CD14-positive monocyte (primary cell): Measurements from ENCODE around the gene SLC15A5. TPM values are rescaled to one million over a fixed set of nuclear protein-coding genes. Genes with fewer than 3 reads are reported as not detected.

Experiments used
- DNase-seq, 3 donors: peaks; one replicate each; pipeline ENCODE4 v3.0.0-alpha.2; 2011 to 2022
- H2AFZ ChIP-seq: 2 replicates; pipeline ENCODE4 v1.6.0; 2012; ENCODE audit warnings: mild to moderate bottlenecking, low read depth, low read length, inconsistent platforms; ENCODE audit not compliant: insufficient read depth, poor library complexity, severe bottlenecking
- H3K27ac ChIP-seq, 2 donors: 1 replicate in 1 of 2; 2 replicates in 1 of 2; pipeline ENCODE4 v1.5.1; 2012 to 2013; ENCODE audit warnings: low read length in 2 of 2, control low read depth in 1 of 2, inconsistent platforms in 1 of 2, low read depth in 1 of 2, mild to moderate bottlenecking in 1 of 2
- H3K27me3 ChIP-seq, 2 donors: one replicate each; pipeline versions ENCODE4 v1.6.0 to v1.6.1; 2011 to 2013; ENCODE audit warnings: low read length in 2 of 2; ENCODE audit not compliant: control insufficient read depth in 2 of 2, insufficient read depth in 2 of 2
- H3K36me3 ChIP-seq, 2 donors: replicated peaks in 1 of 2; 1 replicate in 1 of 2; 2 replicates in 1 of 2; pipeline versions ENCODE4 v1.5.1 to v1.6.1; 2012 to 2013; ENCODE audit warnings: low read length in 2 of 2, control low read depth in 1 of 2, inconsistent platforms in 1 of 2, mild to moderate bottlenecking in 1 of 2; ENCODE audit not compliant: insufficient read depth in 2 of 2, control insufficient read depth in 1 of 2
- H3K4me1 ChIP-seq, 2 donors: 1 replicate in 1 of 2; 2 replicates in 1 of 2; pipeline versions ENCODE4 v1.5.1 to v1.6.1; 2012 to 2013; ENCODE audit warnings: low read length in 2 of 2, control low read depth in 1 of 2, inconsistent platforms in 1 of 2, mild to moderate bottlenecking in 1 of 2, moderate library complexity in 1 of 2; ENCODE audit not compliant: insufficient read depth in 2 of 2, control insufficient read depth in 1 of 2
- H3K4me2 ChIP-seq: replicated peaks from 2 replicates; pipeline ENCODE3; 2012; ENCODE audit warnings: low read length, moderate library complexity, mild to moderate bottlenecking; ENCODE audit not compliant: poor library complexity, severe bottlenecking; ENCODE audit errors: extremely low read depth
- H3K4me3 ChIP-seq, 3 experiments: fragments of 200-600 bp in 1 of 3; sonication (generic) in 1 of 3; replicated peaks in 1 of 3; 1 replicate in 2 of 3; 2 replicates in 1 of 3; pipeline ENCODE4 v1.5.1; 2011 to 2013; ENCODE audit warnings: low read length in 3 of 3, mild to moderate bottlenecking in 3 of 3, control low read depth in 2 of 3, low read depth in 2 of 3, inconsistent platforms in 1 of 3, moderate library complexity in 1 of 3
- H3K79me2 ChIP-seq: 2 replicates; pipeline ENCODE4 v1.6.0; 2012; ENCODE audit warnings: mild to moderate bottlenecking, control low read depth, inconsistent platforms, low read length, moderate library complexity; ENCODE audit not compliant: insufficient read depth
- H3K9ac ChIP-seq: 2 replicates; pipeline ENCODE4 v1.6.0; 2017; ENCODE audit warnings: low read length, mild to moderate bottlenecking; ENCODE audit not compliant: insufficient read depth, poor library complexity, severe bottlenecking
- H3K9me3 ChIP-seq, 2 donors: replicated peaks in 1 of 2; 1 replicate in 1 of 2; 2 replicates in 1 of 2; pipeline versions ENCODE4 v1.5.1 to v1.6.1; 2012 to 2013; ENCODE audit warnings: low read length in 2 of 2, control low read depth in 1 of 2; ENCODE audit not compliant: control insufficient read depth in 1 of 2, insufficient read depth in 1 of 2
- H4K20me1 ChIP-seq: 2 replicates; pipeline ENCODE4 v1.6.0; 2012; ENCODE audit warnings: mild to moderate bottlenecking, low read length, control low read depth, moderate library complexity; ENCODE audit not compliant: insufficient read depth
- H3K27ac Mint-ChIP-seq, 7 donors: one replicate each; pipeline ENCODE4 v1.8.0; 2020; ENCODE audit warnings: mild to moderate bottlenecking in 7 of 7, mixed read lengths in 7 of 7, moderate library complexity in 6 of 7, inconsistent platforms in 2 of 7
- H3K27me3 Mint-ChIP-seq, 3 donors: one replicate each; pipeline ENCODE4 v1.8.0; 2021 to 2022; ENCODE audit warnings: low read depth in 3 of 3, mild to moderate bottlenecking in 3 of 3, mixed read lengths in 3 of 3, moderate library complexity in 3 of 3, inconsistent platforms in 1 of 3
- H3K36me3 Mint-ChIP-seq, 2 donors: one replicate each; pipeline ENCODE4 v1.8.0; 2020; ENCODE audit warnings: mixed read lengths in 2 of 2, inconsistent platforms in 1 of 2, mild to moderate bottlenecking in 1 of 2
- H3K4me1 Mint-ChIP-seq: one replicate; pipeline ENCODE4 v1.8.0; 2020; ENCODE audit warnings: mild to moderate bottlenecking, mixed read lengths
- H3K4me3 Mint-ChIP-seq, 2 donors: one replicate each; pipeline ENCODE4 v1.8.0; 2020; ENCODE audit warnings: mild to moderate bottlenecking in 2 of 2, mixed read lengths in 2 of 2, moderate library complexity in 1 of 2
- H3K9me3 Mint-ChIP-seq, 7 donors: one replicate each; pipeline ENCODE4 v1.8.0; 2020 to 2022; ENCODE audit warnings: mixed read lengths in 7 of 7, mild to moderate bottlenecking in 6 of 7, moderate library complexity in 6 of 7, inconsistent platforms in 2 of 7
- CTCF ChIP-seq: fragments of 200-600 bp; IDR thresholded peaks from one replicate; pipeline ENCODE4 v1.8.0; 2022; ENCODE audit warnings: antibody characterized with exemption, mild to moderate bottlenecking
- WGBS: methylation state at CpG from one replicate; pipeline ENCODE4 v1.1.5; 2013; ENCODE audit warnings: missing lambda C conversion rate; ENCODE audit not compliant: insufficient coverage; 5-methylcytosine and 5-hydroxymethylcytosine counted together
- intact Hi-C, 2 donors: fragments of 100-400 bp; cut with micrococcal nuclease; formaldehyde crosslinking; loops; one replicate each; pipeline versions ENCODE4 v1.15.0 to v1.15.1; 2023
- polyA plus RNA-seq, 3 donors: library from polyadenylated mRNA; depleted of rRNA in 1 of 3; unstranded in 2 of 3; stranded (reverse) in 1 of 3; fragments of 300-500 nt in 2 of 3; fragments of >200 nt in 1 of 3; fragmentation: Illumina TruSeq in 2 of 3; gene quantifications; 1 replicate in 2 of 3; 2 replicates in 1 of 3; pipeline ENCODE4 v1.2.3, GENCODE V29; 2012 to 2021

The SLC15A5 gene
- polyA plus RNA-seq, 3 donors, result not detected

- Histone ChIP-seq H3K4me2 (no peak overlapping the region), H3K79me2 (no peaks in the 10 kb centered on the region), H3K4me3 (no peak overlapping the region), H3K27me3 (no peaks in the 10 kb centered on the region), H3K9ac (no peak overlapping the region), H2AFZ (no peak overlapping the region), H3K36me3 (no peaks in the 10 kb centered on the region), H3K27ac (no peak overlapping the region), H3K4me1 (peaks cover 8 to 10% of the 10 kb centered on the region in 2 donors), H3K9me3 (peaks cover 8 to 23% of the 10 kb centered on the region in 2 donors), H4K20me1 (no peaks in the 10 kb centered on the region)
- DNase-seq, result no peak
- H3K4me1 Mint-ChIP-seq, result peaks cover 13% of the 10 kb centered on the region
- WGBS, result 100% methylated on average over 1 of the region's 1 CpG
- peaks cover 18 to 35% (median 31%) of the 10 kb centered on the region in 7 donors for H3K9me3 Mint-ChIP-seq
- no peak for TF ChIP-seq CTCF
- no peak overlapping the region for H3K4me3 Mint-ChIP-seq
- peaks cover 0 to 2% of the 10 kb centered on the region in 2 donors for H3K36me3 Mint-ChIP-seq
- H3K27ac Mint-ChIP-seq, result no peak overlapping the region
- intact Hi-C loops, result no loop called here
- no peaks in the 10 kb centered on the region for H3K27me3 Mint-ChIP-seq
These were observed 33.4 kb upstream of the SLC15A5 start for GRCh38 chr12:16310934-16311333.

- peak overlapping the region in 1 of 2 donors; percentile 54 for H3K27ac ChIP-seq
- H3K4me3 Mint-ChIP-seq, result no peak overlapping the region
- no peaks in the 10 kb centered on the region for H3K27me3 ChIP-seq
- H2AFZ ChIP-seq, result peak overlapping the region; percentile 13
- H3K36me3 ChIP-seq, result no peaks in the 10 kb centered on the region
- intact Hi-C loops, result no loop called here
- H3K9me3 Mint-ChIP-seq, result peaks cover 15 to 34% (median 27%) of the 10 kb centered on the region in 7 donors
- peak overlapping the region in 3 of 7 donors; percentile 34 to 56 (median 43) for H3K27ac Mint-ChIP-seq
- H3K27me3 Mint-ChIP-seq, result no peaks in the 10 kb centered on the region
- H3K4me2 ChIP-seq, result peak overlapping the region; percentile 34
- no peak for DNase-seq
- peaks cover 0 to 2% of the 10 kb centered on the region in 2 donors for H3K36me3 Mint-ChIP-seq
- H3K4me1 Mint-ChIP-seq, result peaks cover 13% of the 10 kb centered on the region
- 11% methylated on average over 2 of the region's 3 CpGs for WGBS
- no peak overlapping the region for H3K9ac ChIP-seq
- peaks cover 8 to 10% of the 10 kb centered on the region in 2 donors for H3K4me1 ChIP-seq
- H3K9me3 ChIP-seq, result peaks cover 8 to 23% of the 10 kb centered on the region in 2 donors
- H3K79me2 ChIP-seq, result no peaks in the 10 kb centered on the region
- no peak for TF ChIP-seq CTCF
- peak overlapping the region in 1 of 3 experiments; percentile 16 for H3K4me3 ChIP-seq
- H4K20me1 ChIP-seq, result no peaks in the 10 kb centered on the region
These were observed 30.5 kb upstream of the SLC15A5 start for GRCh38 chr12:16307856-16308475.
